Stomach (tissue), 9 donors: ENCODE results near the gene MYL5. TPM values are rescaled to one million over a fixed set of nuclear protein-coding genes. Genes with fewer than 3 reads are reported as not detected.

Experiments used
- DNase-seq, 2 donors: peaks; one replicate each; pipeline versions ENCODE4 v3.0.0 to v3.0.0-alpha.2; 2013 to 2019
- H3K27ac ChIP-seq, 5 donors: fragments of 200-600 bp in 4 of 5; sonication (generic) in 4 of 5; one replicate each; pipeline ENCODE4 v1.5.1; 2013 to 2019; ENCODE audit warnings: mild to moderate bottlenecking in 1 of 5, moderate library complexity in 1 of 5
- H3K27me3 ChIP-seq, 3 donors: fragments of 200-600 bp; sonication (generic); one replicate each; pipeline ENCODE4 v1.5.1; 2017 to 2019; ENCODE audit warnings: mixed run types in 1 of 3
- H3K36me3 ChIP-seq, 4 donors: fragments of 200-600 bp; sonication (generic); 1 replicate in 3 of 4; 2 replicates in 1 of 4; pipeline ENCODE4 v1.5.1; 2016 to 2019
- H3K4me1 ChIP-seq, 4 donors: fragments of 200-600 bp; sonication (generic); one replicate each; pipeline ENCODE4 v1.5.1; 2016 to 2019
- H3K4me3 ChIP-seq, 4 donors: fragments of 200-600 bp; sonication (generic) in 3 of 4; one replicate each; pipeline ENCODE4 v1.5.1; 2016 to 2019; ENCODE audit warnings: mild to moderate bottlenecking in 1 of 4
- H3K9me3 ChIP-seq, 4 donors: fragments of 200-600 bp; sonication (generic); one replicate each; pipeline ENCODE4 v1.5.1; 2016 to 2019
- EP300 ChIP-seq: sonication (generic); formaldehyde crosslinking; IDR thresholded peaks from one replicate; pipeline ENCODE4 v1.6.1; 2017; ENCODE audit warnings: antibody characterized with exemption
- POLR2A ChIP-seq, 4 donors: fragments of 450-650 bp; IDR thresholded peaks; one replicate each; pipeline ENCODE4 v1.6.1; 2016; ENCODE audit warnings: antibody characterized with exemption in 4 of 4, control low read depth in 2 of 4, mild to moderate bottlenecking in 1 of 4, moderate library complexity in 1 of 4
- POLR2AphosphoS5 ChIP-seq, 3 donors: sonication (generic); formaldehyde crosslinking; IDR thresholded peaks; one replicate each; pipeline ENCODE4 v1.6.1; 2016; ENCODE audit warnings: antibody characterized with exemption in 3 of 3
- WGBS, 5 donors: extraction: QIAGEN DNeasy Blood & Tissue Kit in 3 of 5; methylation state at CpG; one replicate each; pipeline versions ENCODE4 v1.1.5 to v1.1.7; 2013 to 2018; 5-methylcytosine and 5-hydroxymethylcytosine counted together
- intact Hi-C: fragments of 100-400 bp; cut with DNase I; formaldehyde crosslinking; loops from one replicate; pipeline ENCODE4 v1.15.1; 2023; ENCODE audit warnings: low total_unique reads
- polyA plus RNA-seq, 3 donors: library from polyadenylated mRNA; stranded (reverse); fragments of 200-250 nt; gene quantifications; one replicate each; pipeline ENCODE4 v1.2.3, GENCODE V29; 2013
- total RNA-seq, 5 donors: library from RNA; depleted of rRNA; stranded (reverse); fragments of >200 nt; gene quantifications; one replicate each; pipeline versions ENCODE4 v1.1.0 to v1.2.3, GENCODE V29; 2014 to 2016
- TF ChIP-seq, protein P1 (sequence below), 7 experiments: fragments of 450-650 bp in 4 of 7; fragments of 200-600 bp in 3 of 7; sonication (generic) in 3 of 7; IDR thresholded peaks; one replicate each; pipeline ENCODE4 v1.5.1; 2016 to 2019; ENCODE audit warnings: antibody characterized with exemption in 7 of 7, control low read depth in 2 of 7, mild to moderate bottlenecking in 1 of 7
- donor health status: healthy with polysubstance abuse.
- donor health status: Bipolar disorder and iron deficiency.
- donor health status: healthy.

The MYL5 gene
- total and polyA plus RNA-seq, 8 donors = 7.0 to 148 (median 16.2) TPM

DNA sequence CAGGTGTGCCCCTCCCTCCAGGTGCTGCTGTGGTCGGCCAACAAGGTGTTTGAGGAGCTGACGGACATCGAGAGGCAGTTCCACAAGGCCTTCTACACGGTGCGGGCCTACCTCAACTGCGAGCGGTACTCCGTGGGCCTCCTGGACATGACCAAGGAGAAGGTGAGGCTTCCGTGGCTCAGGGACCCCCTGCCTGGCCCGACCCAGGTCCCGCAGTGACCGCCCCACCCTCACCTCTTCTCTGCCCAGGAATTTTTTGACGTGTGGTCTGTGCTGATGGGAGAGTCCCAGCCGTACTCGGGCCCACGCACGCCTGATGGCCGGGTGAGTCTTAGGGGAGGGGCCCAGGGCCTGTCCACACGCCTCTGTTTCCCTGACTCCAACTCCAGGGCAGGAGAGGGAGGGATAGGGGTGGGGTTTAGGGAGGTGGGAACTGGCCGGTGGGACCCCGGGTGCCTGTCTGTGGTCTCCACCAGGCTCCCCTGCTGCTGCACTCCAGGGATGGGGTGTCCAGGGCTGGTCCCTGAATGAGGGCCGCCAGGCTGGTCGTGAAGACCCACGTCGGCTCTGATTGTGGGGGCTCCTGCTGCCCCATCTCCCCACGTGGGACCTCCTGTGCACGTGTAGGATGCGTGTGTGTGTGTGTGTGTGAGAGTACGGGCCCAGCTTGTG is 20.4 kb upstream of the MYL5 start:
- no peak for DNase-seq
- H3K27me3 ChIP-seq = peaks cover 0 to 63% (median 20%) of the 10 kb centered on the region in 3 donors
- TF ChIP-seq EP300 (no peak), POLR2A (IDR thresholded peaks at IDR 0.05) (no peak), POLR2AphosphoS5 (IDR thresholded peaks at IDR 0.05) (no peak)
- TF ChIP-seq, protein P1, sequence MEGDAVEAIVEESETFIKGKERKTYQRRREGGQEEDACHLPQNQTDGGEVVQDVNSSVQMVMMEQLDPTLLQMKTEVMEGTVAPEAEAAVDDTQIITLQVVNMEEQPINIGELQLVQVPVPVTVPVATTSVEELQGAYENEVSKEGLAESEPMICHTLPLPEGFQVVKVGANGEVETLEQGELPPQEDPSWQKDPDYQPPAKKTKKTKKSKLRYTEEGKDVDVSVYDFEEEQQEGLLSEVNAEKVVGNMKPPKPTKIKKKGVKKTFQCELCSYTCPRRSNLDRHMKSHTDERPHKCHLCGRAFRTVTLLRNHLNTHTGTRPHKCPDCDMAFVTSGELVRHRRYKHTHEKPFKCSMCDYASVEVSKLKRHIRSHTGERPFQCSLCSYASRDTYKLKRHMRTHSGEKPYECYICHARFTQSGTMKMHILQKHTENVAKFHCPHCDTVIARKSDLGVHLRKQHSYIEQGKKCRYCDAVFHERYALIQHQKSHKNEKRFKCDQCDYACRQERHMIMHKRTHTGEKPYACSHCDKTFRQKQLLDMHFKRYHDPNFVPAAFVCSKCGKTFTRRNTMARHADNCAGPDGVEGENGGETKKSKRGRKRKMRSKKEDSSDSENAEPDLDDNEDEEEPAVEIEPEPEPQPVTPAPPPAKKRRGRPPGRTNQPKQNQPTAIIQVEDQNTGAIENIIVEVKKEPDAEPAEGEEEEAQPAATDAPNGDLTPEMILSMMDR (IDR thresholded peaks at IDR 0.05) = no peak
- 70 to 82% (median 78%) methylated on average over 16 to 29 of the region's 29 CpGs for WGBS, 5 donors
- H3K36me3 ChIP-seq = no peaks in the 10 kb centered on the region
- no peak overlapping the region for H3K27ac ChIP-seq
- H3K4me1 ChIP-seq = peaks cover 0 to 9% (median 0%) of the 10 kb centered on the region in 4 donors
- H3K4me3 ChIP-seq = no peak overlapping the region
- H3K9me3 ChIP-seq = no peaks in the 10 kb centered on the region
- intact Hi-C loops = no loop called here

DNA sequence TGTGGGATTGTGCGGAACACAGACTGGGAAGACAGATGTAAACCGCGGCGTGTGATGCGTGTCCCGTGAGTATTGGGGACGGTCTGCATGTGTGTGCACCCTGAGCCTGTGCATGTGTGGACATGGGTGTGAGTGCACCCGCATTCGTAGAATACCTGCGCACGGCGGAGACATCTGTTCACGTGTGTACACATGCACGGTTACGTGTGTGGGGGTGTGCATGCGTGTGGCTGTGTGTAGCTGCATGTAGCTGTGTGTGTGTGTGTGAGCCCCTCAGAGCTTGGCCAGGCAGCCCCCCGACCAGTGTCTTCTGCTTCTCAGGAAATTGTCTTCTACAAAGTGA is 19.9 kb upstream of the MYL5 start:
- Histone ChIP-seq H3K4me3 (no peak overlapping the region), H3K27ac (no peak overlapping the region), H3K36me3 (no peaks in the 10 kb centered on the region), H3K27me3 (peaks cover 0 to 58% (median 20%) of the 10 kb centered on the region in 3 donors), H3K9me3 (no peaks in the 10 kb centered on the region), H3K4me1 (peaks cover 0 to 9% (median 0%) of the 10 kb centered on the region in 4 donors)
- 93 to 96% (median 95%) methylated on average over 12 to 17 of the region's 17 CpGs for WGBS, 5 donors
- intact Hi-C loops = no loop called here
- no peak for DNase-seq
- no peak for TF ChIP-seq POLR2A (IDR thresholded peaks at IDR 0.05)
- no peak for TF ChIP-seq POLR2AphosphoS5 (IDR thresholded peaks at IDR 0.05)

DNA sequence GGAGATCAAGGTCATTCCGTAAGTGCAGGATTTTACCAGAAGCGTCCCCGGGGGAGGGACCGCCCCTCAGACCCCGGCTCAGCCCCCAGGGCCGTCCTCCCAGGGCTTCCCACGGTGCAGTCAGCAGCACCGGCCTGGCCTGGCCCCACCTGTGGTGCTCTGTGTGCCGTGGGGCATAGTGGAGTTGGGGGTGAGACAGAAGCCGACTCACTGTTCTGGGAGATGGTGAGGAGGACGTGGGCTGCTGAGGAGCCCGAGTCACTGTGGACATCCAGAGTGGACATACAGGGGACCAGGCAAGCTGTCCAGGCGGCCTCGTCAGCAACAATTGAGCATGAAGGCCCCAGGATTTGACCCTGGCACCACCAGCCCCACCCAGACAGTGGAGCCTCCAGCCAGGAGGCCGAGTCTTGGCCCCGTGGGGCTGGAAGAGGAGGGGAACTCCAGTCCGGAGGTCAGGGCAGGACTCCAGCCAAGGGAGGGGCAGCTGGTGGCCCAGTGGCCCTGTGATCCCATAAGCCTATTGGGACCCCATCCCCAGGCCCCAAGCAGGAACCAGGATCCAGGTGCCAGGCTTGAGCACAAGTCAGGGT is 19.4 kb upstream of the MYL5 start:
- WGBS, 5 donors = 54 to 62% (median 58%) methylated on average over 14 to 17 of the region's 17 CpGs
- Histone ChIP-seq H3K27ac (no peak overlapping the region), H3K4me3 (no peak overlapping the region), H3K27me3 (peaks cover 0 to 53% (median 19%) of the 10 kb centered on the region in 3 donors), H3K36me3 (no peaks in the 10 kb centered on the region), H3K9me3 (no peaks in the 10 kb centered on the region), H3K4me1 (peaks cover 0 to 9% (median 0%) of the 10 kb centered on the region in 4 donors)
- DNase-seq = no peak
- intact Hi-C loops = no loop called here
- no peak for TF ChIP-seq POLR2A (IDR thresholded peaks at IDR 0.05)
- TF ChIP-seq POLR2AphosphoS5 (IDR thresholded peaks at IDR 0.05) = no peak
- TF ChIP-seq, protein P1 (IDR thresholded peaks at IDR 0.05) = no peak
- TF ChIP-seq EP300 = no peak

DNA sequence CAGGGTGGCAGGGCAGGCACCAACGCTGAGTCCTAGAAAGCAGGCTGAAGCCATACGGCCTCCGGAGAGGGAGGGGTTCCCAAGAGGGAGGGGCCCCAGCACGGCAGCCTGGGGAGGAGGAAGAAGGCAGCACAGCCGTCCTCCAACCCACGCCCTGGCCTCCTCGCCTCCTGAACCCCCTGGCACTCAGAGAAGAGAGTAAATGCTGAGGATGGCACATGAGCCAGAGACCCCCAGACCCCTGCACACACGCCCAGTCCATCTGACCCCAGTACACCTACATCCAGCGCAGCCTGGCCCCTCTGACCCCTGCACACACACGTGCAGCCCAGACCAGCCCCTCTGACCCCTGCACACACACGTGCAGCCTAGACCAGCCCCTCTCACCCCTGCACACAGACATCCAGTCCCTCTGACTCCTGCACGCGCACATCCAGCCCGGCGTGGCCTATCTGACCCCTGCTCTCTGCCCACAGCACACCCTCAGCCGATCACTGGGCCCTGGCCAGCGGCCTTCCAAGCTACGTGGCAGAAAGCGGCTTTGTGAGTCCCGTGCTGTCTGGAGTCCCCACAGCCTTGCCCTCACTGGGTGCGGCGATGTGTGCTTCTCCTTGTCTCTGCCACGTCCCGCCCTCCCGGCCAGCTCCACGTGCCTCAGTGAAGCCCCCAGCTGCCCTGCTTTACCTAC is 18.7 kb upstream of the MYL5 start:
- no peaks in the 10 kb centered on the region for H3K9me3 ChIP-seq
- H3K4me1 ChIP-seq = peaks cover 0 to 9% (median 0%) of the 10 kb centered on the region in 4 donors
- H3K4me3 ChIP-seq = no peak overlapping the region
- H3K36me3 ChIP-seq = no peaks in the 10 kb centered on the region
- intact Hi-C loops = no loop called here
- DNase-seq = no peak
- TF ChIP-seq, protein P1 (IDR thresholded peaks at IDR 0.05) = no peak
- TF ChIP-seq POLR2A (IDR thresholded peaks at IDR 0.05) = no peak
- no peak for TF ChIP-seq EP300
- no peak for TF ChIP-seq POLR2AphosphoS5 (IDR thresholded peaks at IDR 0.05)
- peaks cover 0 to 46% (median 12%) of the 10 kb centered on the region in 3 donors for H3K27me3 ChIP-seq
- H3K27ac ChIP-seq = no peak overlapping the region
- WGBS, 5 donors = 53 to 76% (median 60%) methylated on average over 13 to 26 of the region's 26 CpGs
